ENCODE data around the gene FSD1.
"Not testable (repeated sequence)": the region's sequence is repeated elsewhere in the genome, so short reads cannot be mapped to it uniquely, and the experiment has no call there.

The FSD1 gene

DNA sequence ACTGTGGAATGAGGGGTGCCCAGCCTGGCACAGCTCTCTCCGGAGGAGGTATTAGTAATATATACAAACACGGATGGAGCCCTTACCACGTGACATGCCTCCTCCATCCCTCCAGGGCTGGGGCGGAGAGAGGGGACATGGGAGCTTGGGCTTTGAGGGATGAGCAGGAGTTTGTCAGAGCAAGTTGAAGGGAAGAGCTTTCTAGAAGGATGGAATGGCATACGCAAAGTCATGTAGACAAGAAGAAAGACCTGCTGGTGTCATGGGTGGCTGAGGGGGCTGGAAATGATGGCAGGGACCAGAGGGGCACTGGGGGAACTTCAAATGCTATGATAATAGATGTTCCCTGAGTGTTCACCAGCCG lies 41.6 kb downstream of the FSD1 start:
- DNase-seq = no peak

DNA sequence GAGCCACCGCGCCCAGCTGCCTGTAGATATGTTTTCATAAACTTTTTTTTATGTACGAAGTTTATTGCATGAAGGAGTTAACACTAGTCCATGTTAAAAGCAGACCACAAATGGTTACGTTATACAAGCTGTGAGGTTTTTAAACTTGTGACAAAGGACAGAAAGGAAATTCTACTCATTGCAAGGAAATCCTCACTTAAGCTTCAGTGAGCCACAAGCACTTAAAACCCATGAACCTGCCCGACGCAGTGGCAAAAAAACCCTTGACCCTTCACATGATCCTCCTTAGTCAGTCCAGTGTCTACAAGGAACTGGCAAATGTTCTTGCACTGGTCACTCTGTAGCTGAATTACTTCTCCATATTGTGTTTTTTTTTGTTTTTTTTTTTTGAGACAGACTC lies 43.1 kb downstream of the FSD1 start:
- DNase-seq = no peak

DNA sequence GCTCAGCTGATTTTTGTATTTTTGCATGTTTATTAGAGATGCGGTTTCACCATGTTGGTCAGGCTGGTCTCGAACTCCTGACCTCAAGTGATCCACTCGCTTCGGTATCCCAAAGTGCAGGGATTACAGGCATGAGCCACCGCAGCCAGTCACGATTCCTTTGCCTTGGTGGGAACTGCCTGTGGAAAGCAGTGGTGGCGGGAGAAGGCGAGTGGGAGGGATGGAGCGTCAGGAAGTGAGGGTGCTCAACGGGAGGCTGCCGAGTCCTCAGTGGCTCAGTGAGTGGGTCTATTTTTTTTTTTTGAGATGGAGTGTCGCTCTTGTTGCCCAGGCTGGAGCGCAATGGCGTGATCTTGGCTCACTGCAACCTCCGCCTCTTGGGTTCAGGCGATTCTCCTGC lies 44.8 kb downstream of the FSD1 start:
- not testable (repeated sequence) for DNase-seq

- no peak for DNase-seq
Measured at GRCh38 chr19:4350111-4350510, 45.7 kb downstream of the FSD1 start.

- no peak for DNase-seq
Measured at GRCh38 chr19:4350726-4351125, 46.3 kb downstream of the FSD1 start.

GRCh38 chr19:4352701-4353121 lies 48.3 kb downstream of the FSD1 start:
- peak; percentile 38 for DNase-seq

- DNase-seq = no peak
Measured at GRCh38 chr19:4354282-4354681, 49.9 kb downstream of the FSD1 start.

DNA sequence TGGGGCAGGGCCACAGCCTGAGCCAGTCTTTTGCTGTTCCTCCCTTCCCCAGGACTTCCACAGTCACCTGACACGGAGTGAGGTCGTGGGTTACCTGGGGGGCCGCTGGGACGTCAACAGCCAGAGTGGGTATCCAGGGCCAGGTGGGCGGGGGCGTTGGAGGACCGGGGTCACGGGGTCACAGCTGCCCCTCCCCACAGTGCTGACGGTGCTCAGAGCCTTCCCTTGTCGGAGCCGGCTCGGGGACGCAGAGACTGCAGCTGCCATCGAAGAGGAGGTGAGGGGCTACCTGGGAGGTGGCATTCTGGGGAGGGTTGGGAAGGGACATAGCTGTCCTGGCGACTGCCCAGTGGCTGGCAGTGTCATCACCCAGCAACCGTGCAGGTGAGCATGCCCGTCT lies 50.5 kb downstream of the FSD1 start:
- DNase-seq = no peak

DNA sequence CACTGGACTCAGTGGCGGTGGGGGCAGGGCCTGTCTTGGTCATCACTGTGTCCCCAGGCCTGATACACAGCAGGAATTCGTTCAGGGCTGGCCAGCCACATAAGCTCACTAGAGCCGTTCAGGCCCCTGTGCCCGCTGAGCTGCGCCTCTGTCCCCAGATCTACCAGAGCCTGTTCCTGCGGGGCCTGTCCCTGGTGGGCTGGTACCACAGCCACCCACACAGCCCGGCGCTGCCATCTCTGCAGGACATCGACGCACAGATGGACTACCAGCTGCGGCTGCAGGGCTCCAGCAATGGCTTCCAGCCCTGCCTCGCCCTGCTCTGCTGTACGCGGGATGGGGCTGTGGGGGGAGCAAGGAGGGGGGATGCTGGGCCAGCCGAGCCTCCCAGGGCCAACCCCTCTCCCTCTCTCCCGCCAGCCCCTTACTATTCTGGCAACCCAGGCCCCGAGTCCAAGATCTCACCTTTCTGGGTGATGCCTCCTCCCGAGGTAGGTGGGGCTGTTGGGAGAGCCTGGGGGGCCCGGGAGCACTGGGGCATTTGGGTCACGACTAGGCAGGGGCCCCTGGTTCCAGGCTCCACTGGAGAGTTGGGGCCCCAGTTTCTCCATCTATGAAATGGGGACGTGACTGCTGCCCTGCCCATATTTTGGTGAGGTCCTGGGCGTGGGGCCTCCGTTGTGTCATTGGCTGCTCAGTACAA lies 52.8 kb downstream of the FSD1 start:
- no peak for DNase-seq

DNA sequence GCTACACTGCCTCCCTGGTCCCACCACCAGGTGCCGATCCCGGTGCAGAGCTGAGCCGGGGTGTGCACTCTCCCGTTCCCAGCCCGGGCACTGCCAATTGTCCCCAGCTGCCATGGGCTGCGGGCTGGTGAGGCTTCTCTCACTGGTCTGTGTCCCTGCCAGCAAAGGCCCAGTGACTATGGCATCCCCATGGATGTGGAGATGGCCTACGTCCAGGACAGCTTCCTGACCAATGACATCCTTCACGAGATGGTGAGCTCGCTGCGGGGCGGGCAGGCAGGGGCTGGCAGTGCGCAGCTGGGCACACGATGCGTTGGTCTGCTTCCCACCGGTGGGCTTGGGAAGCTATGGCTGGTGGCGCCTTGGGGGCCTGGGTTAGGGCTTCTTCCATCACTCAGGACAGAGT lies 53.5 kb downstream of the FSD1 start:
- DNase-seq = no peak

GRCh38 chr19:4358709-4359626 lies 54.6 kb downstream of the FSD1 start:
- DNase-seq = no peak

- no peak for DNase-seq
Measured at GRCh38 chr19:4359627-4360000, 55.2 kb downstream of the FSD1 start.

DNA sequence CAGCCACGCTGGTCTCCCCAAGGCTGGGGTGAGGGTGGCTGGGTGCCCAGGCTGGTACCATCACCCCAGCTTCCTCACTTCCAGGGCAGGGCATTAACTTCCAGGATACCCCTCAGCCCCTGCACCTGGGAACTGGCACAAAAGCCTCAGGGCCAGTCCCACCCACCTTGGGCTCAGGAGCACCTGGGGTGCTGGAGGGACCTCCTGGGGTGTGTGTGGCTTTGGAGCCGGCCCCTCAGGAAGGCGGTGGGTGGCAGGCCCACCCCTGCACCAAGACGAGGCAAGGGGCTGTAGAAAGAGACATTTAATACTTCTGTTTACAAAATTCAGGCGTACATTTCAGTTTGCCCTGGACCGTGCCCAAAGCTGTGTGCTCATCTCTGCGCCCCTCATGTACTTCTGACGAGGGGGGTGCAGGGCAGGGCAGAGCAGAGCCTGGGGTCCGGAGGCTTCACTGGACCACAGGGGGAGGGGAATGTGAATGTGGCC lies 55.7 kb downstream of the FSD1 start:
- no peak for DNase-seq

- no peak for DNase-seq
Measured at GRCh38 chr19:4360641-4361151, 56.3 kb downstream of the FSD1 start.

DNA sequence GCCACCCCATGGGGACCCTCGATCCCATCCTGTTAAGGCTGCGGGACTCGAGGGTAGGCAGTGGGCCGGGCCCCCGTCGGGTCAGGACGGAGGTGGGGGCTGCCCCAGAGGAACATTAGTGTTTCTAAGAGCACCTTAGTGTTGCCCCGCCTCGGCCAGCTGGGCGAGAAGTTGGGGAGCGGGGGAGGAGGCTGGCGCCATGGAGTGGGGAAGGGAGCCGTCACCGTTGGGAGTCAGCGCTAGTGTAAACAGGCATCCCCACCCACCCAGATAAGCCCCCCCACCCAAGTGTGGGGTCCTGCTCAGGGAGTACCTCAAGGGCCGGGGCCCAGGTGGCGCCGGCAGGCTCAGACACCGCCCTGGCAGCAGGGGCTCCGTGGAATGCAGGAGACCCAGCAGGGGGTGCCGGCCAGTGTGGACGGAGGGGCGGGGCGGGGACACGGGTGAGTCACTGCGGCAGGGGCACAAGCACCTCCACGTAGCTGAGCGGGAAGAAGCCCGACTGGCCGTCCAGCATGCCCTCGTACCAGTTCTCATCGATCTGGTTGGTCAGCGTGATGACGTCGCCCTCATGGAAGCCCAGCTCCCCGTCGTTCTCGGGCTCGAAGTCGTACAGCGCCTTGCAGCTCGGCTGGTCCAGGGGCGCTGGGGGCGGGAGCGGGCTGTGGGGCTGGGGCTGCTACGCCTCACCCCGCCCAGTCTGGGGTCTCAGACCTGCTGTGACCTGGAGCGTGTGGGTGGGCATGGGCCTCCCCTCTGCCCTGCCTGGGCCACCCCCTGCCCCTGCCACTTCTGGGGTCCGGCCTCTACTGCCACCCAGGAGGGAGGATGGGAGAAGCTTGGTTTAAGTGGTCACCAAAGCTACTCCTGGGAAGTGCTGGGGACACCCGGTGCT lies 57.0 kb downstream of the FSD1 start:
- DNase-seq = no peak

DNA sequence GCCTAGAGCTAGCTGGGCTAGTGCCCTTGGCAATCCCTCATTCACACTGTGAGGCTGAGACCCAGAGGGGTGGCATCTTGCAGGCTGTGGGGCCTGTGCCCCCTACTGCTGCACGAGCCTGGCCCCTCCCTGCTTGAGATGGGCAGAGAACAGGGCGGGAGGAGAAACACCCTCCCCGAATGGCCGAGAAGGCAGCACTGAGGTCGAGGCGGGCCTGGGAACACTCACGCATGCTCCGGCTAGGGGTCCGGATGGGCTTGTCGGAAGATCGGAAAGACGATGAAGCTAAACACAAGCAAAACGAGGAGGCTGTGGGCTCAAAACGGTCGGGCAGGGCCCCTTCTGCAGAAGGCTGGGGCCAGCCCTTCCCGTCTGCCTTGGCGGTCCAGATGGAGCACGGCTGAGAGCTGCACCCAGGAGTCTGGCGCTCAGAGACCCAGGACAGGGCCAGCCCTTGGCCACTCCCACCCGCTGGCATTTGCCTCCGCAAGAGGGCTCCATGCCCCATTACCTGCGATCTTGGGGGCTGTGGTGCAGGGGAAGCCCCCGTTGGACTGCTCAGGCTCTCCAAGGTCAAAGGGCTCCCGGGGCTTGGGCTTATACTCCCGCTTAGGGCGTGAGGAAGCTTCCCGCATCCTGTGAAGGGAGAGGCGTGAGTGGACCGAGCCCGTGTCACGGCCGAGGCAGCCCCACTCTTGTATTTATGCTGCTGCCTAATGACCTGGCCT lies 57.9 kb downstream of the FSD1 start:
- DNase-seq = no peak

- DNase-seq = no peak
Measured at GRCh38 chr19:4362831-4363545, 58.6 kb downstream of the FSD1 start.

DNA sequence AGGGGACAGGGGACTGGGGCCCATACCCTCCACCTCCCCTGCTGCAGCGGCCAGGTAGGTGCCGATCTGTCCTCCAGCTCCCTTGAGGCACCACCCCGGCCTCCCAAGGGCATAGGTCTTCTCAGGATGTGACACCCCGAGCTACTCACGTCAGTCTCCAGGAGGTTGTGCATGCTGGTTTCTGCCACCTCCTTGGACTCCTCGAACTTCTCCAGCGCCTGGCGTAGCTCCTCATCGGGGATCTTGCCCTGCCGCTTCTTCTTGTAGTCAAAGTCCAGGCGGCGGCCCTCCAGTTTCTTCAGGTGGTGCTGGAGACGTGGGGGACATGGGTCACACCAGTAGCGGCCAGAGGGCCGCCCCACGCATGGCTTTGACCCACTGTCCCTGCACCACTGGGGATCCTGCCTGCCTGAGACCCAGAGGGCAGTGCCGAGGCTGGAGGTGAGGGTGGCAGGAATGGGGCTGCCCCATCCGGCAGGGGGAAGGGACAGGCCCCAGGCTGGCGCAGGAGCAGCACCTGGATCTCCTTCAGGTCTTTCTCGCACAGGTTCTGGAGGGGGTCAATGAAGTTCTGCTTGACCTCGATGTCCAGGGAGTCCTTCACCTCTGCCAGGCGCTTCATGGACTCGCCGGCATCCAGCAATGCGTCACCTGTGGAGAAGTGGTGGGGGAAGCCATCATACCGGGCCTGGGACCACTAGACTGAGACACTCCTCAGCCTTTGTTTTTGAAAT lies 59.3 kb downstream of the FSD1 start:
- no peak for DNase-seq

DNA sequence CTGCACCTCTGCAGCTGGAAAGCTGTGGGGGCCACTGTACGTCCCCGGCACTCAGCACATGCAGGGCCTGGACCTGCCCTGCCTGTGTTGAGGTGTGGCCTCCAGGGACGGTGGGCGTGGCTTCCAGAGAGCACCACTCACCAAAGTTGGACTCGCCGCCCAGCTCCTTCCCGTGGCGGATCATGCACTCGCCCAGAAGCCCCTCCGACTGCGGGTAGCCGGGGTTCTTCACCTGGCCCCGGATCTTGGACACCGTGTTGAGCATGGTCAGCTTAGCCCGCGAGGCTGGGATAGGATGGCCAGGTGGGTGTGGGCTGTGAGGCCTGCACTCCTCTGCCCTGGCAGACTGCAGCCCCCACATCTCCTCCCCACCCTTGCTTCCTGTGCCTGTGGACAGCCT lies 60.9 kb downstream of the FSD1 start:
- DNase-seq = no peak

- no peak for DNase-seq
Measured at GRCh38 chr19:4365791-4366665, 61.6 kb downstream of the FSD1 start.

All from HCEC 1CT (cell line).